ENCODE results near the gene PAX8. TPM values are rescaled to one million over a fixed set of nuclear protein-coding genes. Genes with fewer than 3 reads are reported as not detected.
A peak's percentile ranks its signal among the peaks of the same experiment; 100 is the strongest.
"Not testable (repeated sequence)": the region's sequence is repeated elsewhere in the genome, so short reads cannot be mapped to it uniquely, and the experiment has no call there.

Gene PAX8
- total and polyA plus RNA-seq, 11 donors = 0.44 to 2.3 (median 0.53) TPM; not detected in 4

GRCh38 chr2:113237604-113238160, 41.0 kb downstream of the PAX8 start:
- H3K4me1 ChIP-seq = peaks cover 5 to 38% (median 24%) of the 10 kb centered on the region in 12 donors
- DNase-seq (no peak), ATAC-seq (no peak)
- no peaks in the 10 kb centered on the region for H3K9me3 ChIP-seq
- no peaks in the 10 kb centered on the region for H3K27me3 ChIP-seq
- peak overlapping the region in 2 of 12 donors; percentile 0 to 90 for H3K27ac ChIP-seq
- intact Hi-C loops (cut with DNase I) = no loop called here
- H3K4me3 ChIP-seq = no peak overlapping the region
- H3K36me3 ChIP-seq = no peaks in the 10 kb centered on the region
- 88 to 94% (median 91%) methylated on average over 9 of the region's 9 CpGs for WGBS, 4 donors
- TF ChIP-seq POLR2A (IDR thresholded peaks at IDR 0.05) (no peak), CTCF (IDR thresholded peaks at IDR 0.05) (no peak)

- Histone ChIP-seq H3K4me3 (peak overlapping the region in 8 of 12 donors; percentile 20 to 80 (median 56)), H3K9me3 (no peaks in the 10 kb centered on the region), H3K4me1 (peaks cover 5 to 43% (median 24%) of the 10 kb centered on the region in 12 donors), H3K27ac (peak overlapping the region in 4 of 12 donors; percentile 46 to 86 (median 63)), H3K27me3 (no peaks in the 10 kb centered on the region), H3K36me3 (no peaks in the 10 kb centered on the region)
- DNase-seq (no peak), ATAC-seq (no peak)
- no peak for TF ChIP-seq CTCF (IDR thresholded peaks at IDR 0.05)
- no peak for TF ChIP-seq POLR2A (IDR thresholded peaks at IDR 0.05)
- WGBS, 4 donors = 78 to 94% (median 93%) methylated on average over 32 to 38 of the region's 38 CpGs
- intact Hi-C loops (cut with DNase I) = no loop called here
Observed at GRCh38 chr2:113236367-113237159, 42.2 kb downstream of the PAX8 start.

- Histone ChIP-seq H3K4me1 (peaks cover 4 to 40% (median 17%) of the 10 kb centered on the region in 12 donors), H3K27ac (peak overlapping the region in 8 of 12 donors; percentile 32 to 86 (median 70)), H3K4me3 (peak overlapping the region; percentile 8 to 80 (median 47))
- intact Hi-C loops (cut with DNase I); H3K36me3 ChIP-seq; H3K27me3 ChIP-seq; H3K9me3 ChIP-seq: not testable (repeated sequence)
- peak in 1 of 2 donors; percentile 40 for TF ChIP-seq POLR2A (IDR thresholded peaks at IDR 0.05)
- peak in 3 of 5 donors; percentile 45 to 85 (median 58) for DNase-seq
- peak in 2 of 4 donors; percentile 50 to 75 for ATAC-seq
- WGBS, 4 donors = 85 to 95% (median 87%) methylated on average over 44 to 74 of the region's 74 CpGs
Observed at GRCh38 chr2:113235347-113236226, 43.1 kb downstream of the PAX8 start.

GRCh38 chr2:113234721-113235346, 43.9 kb downstream of the PAX8 start:
- H3K36me3 ChIP-seq = no peaks in the 10 kb centered on the region
- no peak for DNase-seq
- H3K4me3 ChIP-seq = peak overlapping the region in 11 of 12 donors; percentile 8 to 80 (median 51)
- no peaks in the 10 kb centered on the region for H3K9me3 ChIP-seq
- H3K27me3 ChIP-seq = no peaks in the 10 kb centered on the region
- intact Hi-C loops (cut with DNase I) = no loop called here
- H3K27ac ChIP-seq = peak overlapping the region in 7 of 12 donors; percentile 38 to 86 (median 74)
- peak in 1 of 4 donors; percentile 8 for ATAC-seq
- H3K4me1 ChIP-seq = peaks cover 0 to 40% (median 10%) of the 10 kb centered on the region in 12 donors
- WGBS, 4 donors = 83 to 93% (median 87%) methylated on average over 16 of the region's 16 CpGs
- TF ChIP-seq POLR2A (IDR thresholded peaks at IDR 0.05) (no peak), CTCF (IDR thresholded peaks at IDR 0.05) (no peak)

All from heart left ventricle (tissue), 16 donors.